HL-60 (cell line): Measurements from ENCODE around the gene TINAGL1.

Experiments used
- CTCF ChIP-seq: IDR thresholded peaks from one replicate; pipeline ENCODE4 v1.5.1; 2011; ENCODE audit warnings: low read length, control low read depth, inconsistent platforms; ENCODE audit not compliant: insufficient read depth
- REST ChIP-seq: IDR thresholded peaks from 2 replicates; pipeline ENCODE4 v1.6.1; 2012; ENCODE audit warnings: low read depth; ENCODE audit not compliant: insufficient replicate concordance

- TF ChIP-seq CTCF (no peak), REST (no peak)
Observed at GRCh38 chr1:31620631-31621497, 44.5 kb downstream of the TINAGL1 start.
